HTERT RPE-1 (cell line): ENCODE results near the gene NEUROG1.
"Not testable (repeated sequence)": the region's sequence is repeated elsewhere in the genome, so short reads cannot be mapped to it uniquely, and the experiment has no call there.

Experiments
- in situ Hi-C: fragments of 300-500 bp; cut with MboI; formaldehyde crosslinking; loops from 4 replicates; pipeline ENCODE4 v1.14.3; 2020; ENCODE audit warnings: low sequenced_read_pairs

The NEUROG1 gene

DNA sequence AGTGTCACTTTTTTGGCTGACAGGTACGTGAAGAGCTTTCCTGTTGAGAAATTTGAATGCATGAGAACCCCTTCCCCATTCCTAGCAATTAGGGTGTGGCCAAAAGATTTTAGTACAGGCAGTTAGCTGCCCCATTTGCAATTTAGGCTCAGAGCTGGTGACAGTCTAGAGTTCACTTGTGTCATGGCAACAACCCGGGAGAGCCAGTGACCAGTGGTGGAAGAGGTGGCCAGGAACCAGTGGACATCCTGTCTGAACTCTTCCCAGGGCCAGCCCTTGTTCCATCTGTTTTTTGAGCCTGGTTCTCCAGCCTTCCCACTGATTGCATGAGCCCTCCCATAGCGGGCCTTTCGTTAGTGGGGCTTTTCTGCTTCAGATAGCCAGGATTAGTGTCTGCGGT lies 2.5 kb upstream of the NEUROG1 start:
- in situ Hi-C loops, result no loop called here

DNA sequence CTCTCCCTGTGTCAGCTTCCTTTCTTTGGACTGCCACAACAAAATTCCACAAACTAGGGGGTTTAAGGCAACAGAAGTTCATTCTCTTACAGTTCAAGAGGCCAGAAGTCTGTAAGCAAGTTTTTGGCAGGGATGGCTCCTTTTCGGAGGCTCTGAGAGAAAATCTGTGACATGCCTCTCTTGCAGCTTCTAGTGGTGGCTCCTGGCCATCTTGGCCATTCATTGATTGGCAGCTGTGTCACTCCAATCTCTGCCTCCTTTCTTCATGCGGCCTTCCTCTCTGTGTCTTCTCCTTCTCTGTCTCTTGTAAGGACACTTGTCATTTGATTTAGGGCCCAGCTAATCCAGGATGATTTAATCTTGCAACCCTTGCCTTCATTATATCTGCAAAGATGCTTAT lies 2.0 kb upstream of the NEUROG1 start:
- in situ Hi-C loops, result no loop called here

DNA sequence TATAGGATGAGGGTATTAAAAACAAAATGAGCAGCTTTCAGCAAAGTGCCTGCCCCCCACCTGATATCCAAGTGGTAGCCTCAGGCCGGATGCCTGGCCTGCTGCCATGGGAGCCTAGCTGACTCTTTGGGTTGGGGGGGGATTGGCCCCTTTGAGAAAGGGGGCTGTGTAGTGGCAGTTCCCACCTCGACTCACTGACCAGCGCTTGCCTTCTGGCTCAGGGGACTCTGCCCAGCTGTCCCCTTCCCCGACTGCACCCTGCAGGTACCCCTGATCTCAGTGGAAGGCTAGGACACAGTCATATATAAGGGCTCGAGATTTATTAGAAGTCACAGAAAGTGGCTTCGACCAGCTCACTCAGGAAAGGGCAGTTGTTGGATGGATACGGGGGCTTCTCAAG lies 1.5 kb upstream of the NEUROG1 start:
- in situ Hi-C loops, result no loop called here

DNA sequence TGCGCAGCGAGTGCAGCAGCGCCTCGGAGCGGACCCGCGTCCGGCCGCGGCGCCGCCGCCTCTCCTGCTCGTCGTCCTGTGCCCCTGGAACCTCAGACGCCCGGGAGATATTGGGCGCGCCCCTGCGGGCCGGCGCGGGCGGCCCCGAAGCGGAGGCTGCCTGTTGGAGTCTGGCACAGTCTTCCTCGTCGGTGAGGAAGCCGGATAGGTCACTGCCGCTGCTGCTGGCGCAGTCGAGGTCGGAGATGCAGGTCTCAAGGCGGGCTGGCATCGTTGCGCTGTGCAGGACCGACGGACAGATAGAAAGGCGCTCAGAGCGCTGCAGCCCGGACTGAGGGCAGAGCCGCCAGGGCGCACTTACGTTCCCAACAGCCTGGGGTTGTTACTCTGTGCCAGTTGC lies 344 bp downstream of the NEUROG1 start:
- in situ Hi-C loops, result no loop called here

DNA sequence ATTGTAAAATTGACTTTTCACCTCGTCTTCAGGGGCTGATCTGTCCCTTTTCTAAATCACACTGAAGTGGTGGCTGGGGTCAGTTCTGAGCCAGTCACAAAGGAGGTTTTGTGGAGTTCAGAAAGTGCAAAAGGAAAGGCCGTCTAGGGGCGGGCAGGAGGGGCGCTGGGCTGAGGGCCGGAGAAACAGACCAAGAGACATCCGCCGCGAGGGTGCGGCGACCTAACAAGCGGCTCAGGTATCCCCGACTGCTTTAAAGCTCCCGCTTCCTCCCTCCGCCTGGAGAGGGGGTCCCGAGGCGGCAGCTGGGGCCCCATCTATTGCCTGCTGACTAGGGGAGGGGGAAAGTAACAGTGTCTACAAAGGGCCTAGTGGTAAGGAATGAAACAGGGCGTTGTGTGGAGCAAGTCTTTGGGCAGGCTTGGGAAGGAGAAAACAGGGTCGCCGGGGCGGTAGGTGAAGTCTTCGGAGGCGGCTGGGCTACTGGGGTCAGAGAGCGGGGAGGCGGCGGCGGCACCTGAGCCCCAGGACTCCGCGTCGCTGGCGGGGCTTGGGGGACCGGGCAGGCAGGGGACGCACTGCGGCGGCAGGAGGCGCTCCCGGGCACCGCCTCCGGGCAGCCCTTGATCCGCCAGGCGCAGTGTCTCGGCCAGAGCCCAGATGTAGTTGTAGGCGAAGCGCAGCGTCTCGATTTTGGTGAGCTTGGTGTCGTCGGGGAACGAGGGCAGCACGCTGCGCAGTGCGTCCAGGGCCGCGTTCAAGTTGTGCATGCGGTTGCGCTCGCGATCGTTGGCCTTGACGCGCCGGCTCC lies 950 bp downstream of the NEUROG1 start:
- in situ Hi-C loops, result no loop called here

DNA sequence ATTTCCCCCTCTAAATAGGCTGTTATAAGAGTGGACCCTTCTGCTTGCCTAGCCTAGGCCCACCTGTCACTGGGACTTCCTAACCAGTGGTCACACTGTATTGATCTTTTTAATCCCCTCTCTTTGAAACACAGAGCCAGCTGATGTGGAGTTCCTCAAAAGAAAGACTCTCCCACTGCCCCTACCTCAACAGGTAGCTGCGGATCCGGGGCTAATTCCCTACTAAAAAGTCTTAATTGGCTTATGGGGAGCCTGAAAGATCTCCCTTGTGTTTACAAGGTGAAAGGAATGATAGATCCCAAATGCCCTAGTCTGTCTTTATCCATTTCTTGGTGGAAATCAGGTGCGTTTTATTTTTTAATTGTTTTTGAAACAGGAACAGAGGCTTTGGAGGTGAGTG lies 2.0 kb downstream of the NEUROG1 start:
- in situ Hi-C loops, result no loop called here

DNA sequence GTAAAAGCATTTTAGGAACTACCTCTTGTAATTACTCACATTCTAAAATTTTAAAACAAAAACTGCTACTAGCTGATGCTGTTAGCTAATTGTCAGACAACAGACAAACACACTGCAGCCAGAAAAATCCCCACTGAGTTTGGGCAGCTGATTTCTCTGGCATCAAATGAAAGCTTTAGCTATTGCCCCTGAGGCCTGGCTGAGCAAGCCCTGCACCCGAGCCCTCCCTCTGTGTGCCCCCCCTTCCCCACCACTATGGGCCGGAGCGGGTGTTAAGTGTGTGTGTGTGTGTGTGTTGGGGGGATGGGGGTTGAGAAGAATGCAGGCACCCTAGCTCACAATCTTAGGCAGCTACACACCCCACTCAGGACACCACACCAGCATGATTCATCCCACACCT lies 2.4 kb downstream of the NEUROG1 start:
- in situ Hi-C loops, result no loop called here

DNA sequence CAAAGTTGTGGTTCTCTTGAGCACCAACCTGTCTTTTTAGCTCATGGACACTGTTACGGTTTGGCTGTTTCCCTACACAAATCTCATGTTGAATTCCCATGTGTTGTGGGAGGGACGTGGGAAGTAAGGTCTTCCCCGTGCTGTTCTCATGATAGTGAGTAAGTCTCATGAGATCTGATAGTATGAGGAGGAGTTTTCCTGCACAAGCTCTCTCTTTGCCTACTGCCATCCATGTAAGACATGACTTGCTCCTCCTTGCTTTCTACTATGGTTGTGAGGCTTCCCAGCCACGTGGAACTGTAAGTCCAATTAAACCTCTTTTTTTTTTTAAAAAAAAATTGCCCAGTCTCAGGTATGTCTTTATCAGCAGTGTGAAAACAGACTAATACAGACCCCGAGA lies 6.2 kb downstream of the NEUROG1 start:
- in situ Hi-C loops, result not testable (repeated sequence)

DNA sequence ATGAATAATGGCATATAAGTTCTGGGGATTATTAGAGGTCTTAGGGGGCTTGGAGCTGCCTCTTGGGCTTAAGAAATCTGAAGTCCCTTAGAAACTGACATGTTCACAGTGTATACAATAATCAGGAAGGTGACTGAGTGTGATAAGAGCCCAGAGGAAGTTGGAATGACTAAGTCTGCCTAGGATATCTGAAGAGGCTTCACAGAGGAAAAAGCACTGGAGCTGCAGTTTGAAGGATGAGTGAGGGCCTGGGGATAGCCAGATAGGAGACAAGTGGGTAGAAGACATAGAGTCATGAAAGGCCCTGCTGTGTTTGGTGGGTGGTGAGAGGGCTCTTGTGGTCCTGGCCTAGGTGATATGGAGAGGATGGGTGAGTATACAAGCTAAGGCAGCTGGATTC lies 8.8 kb downstream of the NEUROG1 start:
- in situ Hi-C loops, result no loop called here

DNA sequence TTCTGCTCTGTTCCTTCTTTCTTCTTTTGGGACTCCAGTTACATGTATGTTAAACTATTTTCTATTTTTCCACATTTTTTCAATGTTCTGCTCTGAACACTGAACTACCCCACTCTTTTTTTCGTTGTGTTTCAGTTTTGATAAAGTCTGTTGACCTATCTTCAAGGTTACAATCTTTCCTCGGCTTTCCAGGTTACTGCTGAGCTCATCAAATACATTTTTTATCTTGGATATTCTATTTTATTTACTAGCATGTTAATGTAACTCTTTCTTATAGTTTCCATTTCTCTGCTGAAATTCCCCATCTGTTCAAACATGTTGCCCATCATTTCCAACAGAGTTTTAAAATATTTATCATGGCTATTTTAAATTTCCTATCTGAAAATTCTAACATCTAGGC lies 13.8 kb downstream of the NEUROG1 start:
- in situ Hi-C loops, result no loop called here

DNA sequence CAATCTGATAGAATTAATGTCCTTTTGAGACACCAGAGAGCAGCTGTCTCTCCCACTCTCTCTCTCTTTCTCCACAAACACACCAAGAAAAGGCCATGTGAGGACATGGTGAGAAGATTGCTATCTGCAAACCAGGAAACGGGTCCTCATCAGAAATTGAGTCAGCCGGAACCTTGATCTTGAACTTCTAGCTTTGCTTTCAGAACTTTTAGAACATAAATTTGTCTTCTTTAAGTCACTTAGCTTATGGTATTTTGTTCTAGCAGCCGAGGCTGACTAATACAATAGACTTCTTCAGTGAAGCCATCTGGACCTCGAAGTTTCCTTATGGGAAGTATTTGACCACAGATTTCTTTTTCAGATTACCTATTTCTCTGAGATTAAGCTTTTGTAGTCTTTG lies 18.1 kb downstream of the NEUROG1 start:
- in situ Hi-C loops, result no loop called here

DNA sequence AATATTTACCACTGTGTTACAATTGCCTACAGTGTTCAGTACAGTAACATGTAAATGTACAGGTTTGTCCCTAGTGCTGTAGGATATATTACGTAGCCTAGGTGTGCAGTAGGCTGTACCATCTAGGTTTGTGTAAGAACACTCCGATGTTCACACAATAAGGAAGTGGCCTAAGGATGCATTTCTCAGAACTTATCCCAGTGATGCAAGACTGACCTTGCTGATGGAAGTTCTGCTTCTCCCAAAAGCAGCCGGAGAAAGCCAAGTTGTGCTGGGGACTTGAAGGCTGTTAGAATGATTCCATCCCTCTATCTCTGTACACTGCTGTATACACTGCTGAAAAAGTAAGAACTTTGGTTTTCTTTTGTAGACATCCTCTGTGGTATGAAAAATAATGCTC lies 21.6 kb downstream of the NEUROG1 start:
- in situ Hi-C loops, result no loop called here

DNA sequence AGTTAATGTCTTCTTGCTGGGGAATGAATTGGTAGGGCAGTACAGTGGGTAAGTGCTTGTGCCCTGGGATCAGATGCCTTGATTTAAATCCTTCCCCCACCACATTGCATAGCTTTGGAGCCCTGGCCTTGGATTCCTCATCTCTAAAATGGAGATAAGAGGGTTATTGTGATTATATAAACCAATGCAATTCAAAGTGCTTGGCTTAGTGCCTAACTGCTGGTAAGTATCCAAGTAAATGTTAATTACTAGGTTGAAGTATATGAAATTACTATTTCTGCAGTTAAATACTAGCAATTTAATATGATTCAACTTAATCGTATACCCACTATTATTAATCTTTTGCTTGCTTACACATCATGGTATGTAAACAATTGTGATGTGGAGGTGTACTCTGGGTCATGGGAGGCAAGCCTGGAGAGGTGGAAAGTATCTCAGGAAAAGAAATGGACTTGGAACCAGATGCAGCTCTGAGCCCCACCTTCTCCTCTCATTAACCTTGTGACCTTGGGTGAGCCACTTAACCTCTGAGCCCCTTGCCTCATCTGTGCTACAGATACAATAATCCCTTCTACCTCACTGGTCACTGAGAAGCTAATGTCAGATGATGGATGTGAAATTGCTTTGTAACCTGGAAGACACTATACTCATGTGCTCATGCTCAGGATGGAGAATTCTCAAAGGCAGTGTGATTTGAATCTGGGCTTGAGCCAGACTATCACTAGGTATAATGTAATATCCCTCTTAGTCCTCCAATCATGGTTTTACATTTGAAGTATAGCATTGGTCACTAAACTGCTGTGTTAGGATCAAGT lies 23.8 kb downstream of the NEUROG1 start:
- in situ Hi-C loops, result no loop called here

DNA sequence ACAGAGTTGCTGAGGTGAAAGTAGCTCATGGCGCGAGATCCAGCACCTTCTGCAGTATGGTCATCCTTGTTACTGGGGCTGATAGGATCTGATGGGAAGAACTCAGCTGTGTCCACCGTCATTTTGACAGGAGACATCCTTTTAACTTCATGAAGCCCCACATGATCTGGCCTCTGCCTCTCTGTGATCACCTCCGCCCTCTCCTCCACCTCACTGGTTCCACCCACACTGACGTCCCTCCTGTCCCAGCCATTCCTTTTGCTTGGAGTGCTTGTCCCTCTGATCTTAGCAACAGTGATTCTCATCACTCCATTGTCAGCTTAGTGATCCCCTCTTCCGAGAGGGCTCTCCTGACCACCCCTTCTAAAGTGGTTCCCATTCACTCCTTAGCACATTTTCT lies 25.8 kb downstream of the NEUROG1 start:
- in situ Hi-C loops, result no loop called here

DNA sequence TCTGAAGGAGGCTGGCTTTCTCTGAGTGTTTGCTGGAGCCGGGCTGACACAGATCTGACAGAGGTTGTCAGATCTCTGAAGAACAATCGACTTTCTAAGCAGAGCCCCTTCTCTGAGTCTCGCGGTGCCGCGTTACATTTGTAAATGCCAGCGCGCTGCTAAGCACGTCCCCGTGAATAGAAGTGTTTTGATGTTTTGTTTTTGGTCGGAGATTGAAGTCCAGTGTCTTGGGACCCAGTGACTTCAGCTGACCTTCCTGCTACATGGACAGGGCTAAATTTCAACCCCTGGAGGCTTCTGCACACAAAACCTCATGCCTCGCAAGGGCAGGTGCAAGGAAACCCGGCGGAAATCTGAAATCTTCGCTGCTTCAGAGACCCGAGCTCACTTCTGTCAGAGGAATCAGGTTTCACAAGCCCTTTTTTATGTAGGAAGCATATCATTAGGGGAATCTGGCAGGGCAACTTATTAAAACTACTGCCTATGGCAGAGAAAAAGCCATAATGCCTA lies 27.2 kb downstream of the NEUROG1 start:
- in situ Hi-C loops, result no loop called here

DNA sequence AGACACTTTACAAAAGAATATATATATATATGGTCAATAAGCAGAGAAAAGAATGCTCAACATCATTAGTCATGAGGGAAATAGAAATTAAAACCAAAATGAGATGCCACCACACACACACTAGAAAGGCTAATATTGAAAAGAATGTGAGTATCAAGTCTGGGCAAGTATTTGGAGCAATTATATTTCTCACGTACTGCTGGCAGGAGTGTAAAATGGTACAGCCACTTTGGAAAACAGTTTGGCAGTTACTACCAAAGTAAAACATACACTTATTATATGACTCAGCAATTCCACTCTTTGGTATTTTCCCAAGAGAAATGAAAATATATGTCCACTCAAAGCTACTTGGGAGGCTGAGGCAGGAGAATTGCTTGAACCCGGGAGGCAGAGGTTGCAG lies 29.8 kb downstream of the NEUROG1 start:
- in situ Hi-C loops, result no loop called here

DNA sequence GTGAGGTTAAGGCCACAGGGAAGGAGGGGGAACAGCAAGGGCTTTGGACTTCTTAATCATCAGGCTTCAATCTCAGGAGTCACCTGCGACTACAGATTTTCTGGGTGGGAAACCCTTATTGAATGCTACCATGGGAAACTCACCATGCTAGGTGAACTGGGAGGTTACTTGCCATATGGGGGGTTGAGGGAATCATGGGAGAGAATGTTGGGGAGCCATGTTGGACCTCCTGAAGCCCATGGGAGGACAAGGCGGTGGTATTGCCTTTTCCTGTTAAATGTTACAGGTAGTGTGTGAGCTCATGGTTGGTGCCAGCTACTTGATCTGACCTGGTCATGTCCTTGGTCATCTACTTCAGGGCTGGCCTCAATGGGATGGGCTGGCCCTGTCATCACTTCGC lies 31.4 kb downstream of the NEUROG1 start:
- in situ Hi-C loops, result no loop called here

DNA sequence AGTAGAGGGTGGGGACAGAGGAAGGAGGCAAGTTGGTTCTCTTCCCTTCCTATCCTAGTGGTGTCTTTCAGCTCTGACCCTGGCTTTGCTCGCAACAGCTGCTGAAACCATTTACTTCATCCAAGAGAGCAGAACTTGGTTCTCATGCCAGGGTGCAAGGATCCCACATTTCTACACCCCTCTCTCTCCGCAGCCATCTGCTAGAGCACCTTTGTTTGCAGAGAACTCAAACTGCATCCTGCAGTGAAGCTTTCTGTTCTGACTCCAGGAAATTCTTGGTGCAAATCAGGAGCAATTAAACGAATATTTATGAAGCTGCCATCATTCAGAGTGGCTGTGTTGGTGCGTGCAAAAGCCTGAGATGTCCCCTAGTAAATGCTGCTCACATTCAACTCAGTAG lies 31.9 kb downstream of the NEUROG1 start:
- in situ Hi-C loops, result no loop called here

DNA sequence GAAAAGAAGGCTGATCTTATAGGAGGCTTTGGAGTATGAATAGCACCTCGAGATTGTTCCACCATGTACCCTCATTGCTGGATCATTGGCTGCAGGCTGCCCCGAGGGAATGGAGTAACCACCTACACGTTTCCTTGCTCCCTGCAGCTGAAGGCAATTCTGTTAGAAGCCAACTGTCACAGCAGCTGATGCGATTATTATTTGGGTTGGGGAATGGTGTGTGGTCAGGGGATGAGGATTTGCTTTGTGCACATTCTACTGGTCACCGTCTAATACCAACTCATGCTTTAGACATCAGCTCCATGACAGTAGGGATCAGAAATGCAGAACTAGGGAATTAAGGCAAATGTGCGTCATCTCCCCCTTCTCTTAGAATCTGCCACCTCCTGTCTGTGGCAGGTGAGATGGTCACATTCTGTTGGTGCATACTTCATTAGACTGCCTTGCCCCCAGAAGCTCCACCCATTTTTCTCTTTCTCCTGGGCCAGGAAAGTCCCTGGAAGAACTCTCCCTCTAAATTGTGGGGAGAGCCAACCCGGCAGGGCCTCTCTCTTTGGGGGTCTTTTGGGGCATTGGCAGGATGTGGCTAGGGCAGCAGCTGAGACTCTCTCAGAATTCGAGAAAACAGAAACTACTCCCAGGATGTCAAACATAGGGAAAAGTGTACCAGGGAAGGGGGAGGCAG lies 32.8 kb downstream of the NEUROG1 start:
- in situ Hi-C loops, result no loop called here

DNA sequence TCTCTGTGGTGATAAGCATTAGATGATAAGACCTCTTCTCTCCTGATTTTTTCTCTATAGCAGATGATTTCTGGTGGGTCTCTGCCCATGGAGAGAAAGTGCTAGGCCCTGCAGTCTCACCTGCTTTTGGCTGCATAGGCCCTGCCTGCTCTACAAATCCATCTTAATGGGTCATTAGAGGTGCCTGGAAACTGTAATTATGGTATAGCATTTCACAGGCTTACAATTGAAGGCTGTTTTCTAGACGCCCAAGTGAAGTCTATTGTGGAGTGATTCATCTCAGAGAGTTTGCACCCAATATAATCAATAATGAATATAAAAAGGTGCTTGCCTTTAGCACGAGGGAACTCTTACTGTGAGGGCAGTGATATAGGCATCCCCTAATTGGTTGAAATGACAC lies 33.8 kb downstream of the NEUROG1 start:
- in situ Hi-C loops, result no loop called here

DNA sequence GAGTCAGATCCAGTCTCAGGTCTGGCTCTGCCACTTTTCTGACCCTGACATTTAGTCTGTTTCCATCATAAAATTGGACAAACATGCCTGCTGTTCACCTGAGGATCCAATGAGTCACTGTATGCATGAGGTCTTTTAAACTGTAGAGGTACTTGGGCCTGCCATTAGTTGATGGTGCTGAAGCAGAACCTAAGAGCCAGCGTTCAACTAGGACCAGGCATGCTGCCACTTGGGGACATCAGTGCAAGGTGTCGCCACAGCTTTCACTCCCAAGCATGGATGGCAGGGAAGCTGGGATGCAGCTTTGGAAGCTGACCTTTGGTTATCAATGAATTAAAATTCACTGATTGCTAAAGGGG lies 37.1 kb downstream of the NEUROG1 start:
- in situ Hi-C loops, result no loop called here
